ENCODE results near the gene ABHD14A. TPM values are rescaled to one million over a fixed set of nuclear protein-coding genes. Genes with fewer than 3 reads are reported as not detected.

ABHD14A gene
- total and polyA plus RNA-seq, 3 donors from 2014 or later: 27.7 to 51.6 (median 38.9) TPM

DNA sequence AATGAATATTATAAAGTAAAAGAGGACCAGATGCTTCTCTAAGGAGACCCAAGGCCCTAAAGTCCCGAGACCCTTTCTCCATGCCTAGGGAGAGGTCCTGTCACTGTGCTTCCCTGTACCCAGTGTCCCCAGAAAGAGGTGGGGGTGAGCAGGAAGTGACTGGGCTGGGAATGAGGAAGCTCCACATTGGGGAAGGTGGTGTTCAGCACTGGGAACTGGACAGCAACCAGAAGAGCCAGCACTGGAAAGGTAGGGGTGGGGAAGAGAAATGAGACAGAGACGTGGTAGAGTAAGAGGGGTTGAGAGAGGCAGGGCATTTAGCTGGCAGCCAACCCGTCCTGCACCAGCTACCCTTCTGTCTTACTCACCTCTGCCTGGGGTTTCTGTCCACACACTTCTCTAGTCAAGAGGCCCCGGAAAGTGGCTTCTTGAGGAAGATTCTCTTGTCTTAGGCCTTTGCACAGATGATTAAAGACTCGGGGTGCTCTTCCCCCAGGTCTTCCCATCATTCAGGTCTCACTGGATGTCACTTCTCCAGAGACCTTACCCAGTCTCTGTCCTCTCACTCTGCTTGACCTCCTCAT, 45.4 kb upstream of the ABHD14A start:
- DNase-seq: no peak
- no peak overlapping the region for H3K27ac ChIP-seq
- no peaks in the 10 kb centered on the region for H3K9me3 ChIP-seq
- intact Hi-C loops (cut with DNase I; ENCODE audit: low total_unique reads): no loop called here
- H3K4me1 ChIP-seq: no peaks in the 10 kb centered on the region
- no peak overlapping the region for H3K4me3 ChIP-seq
- no peaks in the 10 kb centered on the region for H3K36me3 ChIP-seq (ENCODE audit: low read depth, missing control alignments)
- WGBS, 2 donors: 74 to 82% methylated on average over 5 of the region's 5 CpGs
- no peaks in the 10 kb centered on the region for H3K27me3 ChIP-seq
- no peak for TF ChIP-seq POLR2A (IDR thresholded peaks at IDR 0.05)
- TF ChIP-seq, protein P1, sequence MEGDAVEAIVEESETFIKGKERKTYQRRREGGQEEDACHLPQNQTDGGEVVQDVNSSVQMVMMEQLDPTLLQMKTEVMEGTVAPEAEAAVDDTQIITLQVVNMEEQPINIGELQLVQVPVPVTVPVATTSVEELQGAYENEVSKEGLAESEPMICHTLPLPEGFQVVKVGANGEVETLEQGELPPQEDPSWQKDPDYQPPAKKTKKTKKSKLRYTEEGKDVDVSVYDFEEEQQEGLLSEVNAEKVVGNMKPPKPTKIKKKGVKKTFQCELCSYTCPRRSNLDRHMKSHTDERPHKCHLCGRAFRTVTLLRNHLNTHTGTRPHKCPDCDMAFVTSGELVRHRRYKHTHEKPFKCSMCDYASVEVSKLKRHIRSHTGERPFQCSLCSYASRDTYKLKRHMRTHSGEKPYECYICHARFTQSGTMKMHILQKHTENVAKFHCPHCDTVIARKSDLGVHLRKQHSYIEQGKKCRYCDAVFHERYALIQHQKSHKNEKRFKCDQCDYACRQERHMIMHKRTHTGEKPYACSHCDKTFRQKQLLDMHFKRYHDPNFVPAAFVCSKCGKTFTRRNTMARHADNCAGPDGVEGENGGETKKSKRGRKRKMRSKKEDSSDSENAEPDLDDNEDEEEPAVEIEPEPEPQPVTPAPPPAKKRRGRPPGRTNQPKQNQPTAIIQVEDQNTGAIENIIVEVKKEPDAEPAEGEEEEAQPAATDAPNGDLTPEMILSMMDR (IDR thresholded peaks at IDR 0.05): no peak

DNA sequence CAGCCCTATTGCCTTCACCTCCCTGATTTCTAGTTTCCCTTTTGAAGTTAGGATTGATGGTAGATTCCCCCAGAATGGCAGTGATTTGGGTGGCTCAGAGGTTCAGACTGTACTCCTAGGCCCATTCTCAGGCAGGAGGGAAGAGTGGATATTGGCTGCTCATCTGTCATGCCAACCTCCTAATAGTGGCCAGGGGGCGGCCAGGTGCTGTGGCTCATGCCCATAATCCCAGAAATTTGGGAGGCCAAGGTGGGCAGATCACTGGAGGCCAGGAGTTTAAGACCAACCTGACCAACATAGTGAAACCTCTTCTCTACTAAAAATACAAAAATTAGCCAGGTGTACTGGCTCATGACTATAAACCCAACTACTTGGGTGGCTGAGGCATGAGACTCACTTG, 44.4 kb upstream of the ABHD14A start:
- 100% methylated on average over 1 of the region's 1 CpG for WGBS, 2 donors
- Histone ChIP-seq H3K27me3 (no peaks in the 10 kb centered on the region), H3K4me3 (no peak overlapping the region), H3K36me3 (ENCODE audit: low read depth, missing control alignments) (no peaks in the 10 kb centered on the region), H3K4me1 (no peaks in the 10 kb centered on the region), H3K9me3 (no peaks in the 10 kb centered on the region), H3K27ac (no peak overlapping the region)
- no peak for DNase-seq
- no peak for TF ChIP-seq POLR2A (IDR thresholded peaks at IDR 0.05)
- TF ChIP-seq, protein P1 (IDR thresholded peaks at IDR 0.05): no peak
- intact Hi-C loops (cut with DNase I; ENCODE audit: low total_unique reads): no loop called here

DNA sequence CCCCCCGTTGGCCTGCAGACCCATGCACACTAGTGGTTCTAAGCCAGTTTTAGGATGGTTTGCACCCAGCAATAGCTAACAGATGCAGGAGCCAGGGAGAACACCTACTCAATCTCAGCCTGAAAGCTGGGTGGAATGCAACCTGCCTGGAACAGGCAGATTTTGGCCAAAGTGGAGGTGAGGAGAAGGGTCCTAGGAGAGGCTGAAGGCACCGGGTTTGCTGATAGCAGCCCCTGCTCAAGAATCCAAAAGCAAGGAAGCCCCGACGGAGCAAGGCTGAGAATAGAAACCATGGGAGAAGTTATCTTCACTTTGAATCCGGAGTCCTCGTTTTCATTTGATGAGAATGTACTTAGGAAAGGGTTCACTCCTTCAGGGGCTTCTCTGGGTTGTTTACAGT, 43.1 kb upstream of the ABHD14A start:
- no peaks in the 10 kb centered on the region for H3K9me3 ChIP-seq
- H3K4me3 ChIP-seq: no peak overlapping the region
- TF ChIP-seq, protein P1 (IDR thresholded peaks at IDR 0.05): no peak
- TF ChIP-seq POLR2A (IDR thresholded peaks at IDR 0.05): no peak
- H3K27ac ChIP-seq: no peak overlapping the region
- intact Hi-C loops (cut with DNase I; ENCODE audit: low total_unique reads): no loop called here
- WGBS, 2 donors: 86 to 94% methylated on average over 6 of the region's 6 CpGs
- no peaks in the 10 kb centered on the region for H3K27me3 ChIP-seq
- DNase-seq: no peak
- no peaks in the 10 kb centered on the region for H3K36me3 ChIP-seq (ENCODE audit: low read depth, missing control alignments)
- no peaks in the 10 kb centered on the region for H3K4me1 ChIP-seq

DNA sequence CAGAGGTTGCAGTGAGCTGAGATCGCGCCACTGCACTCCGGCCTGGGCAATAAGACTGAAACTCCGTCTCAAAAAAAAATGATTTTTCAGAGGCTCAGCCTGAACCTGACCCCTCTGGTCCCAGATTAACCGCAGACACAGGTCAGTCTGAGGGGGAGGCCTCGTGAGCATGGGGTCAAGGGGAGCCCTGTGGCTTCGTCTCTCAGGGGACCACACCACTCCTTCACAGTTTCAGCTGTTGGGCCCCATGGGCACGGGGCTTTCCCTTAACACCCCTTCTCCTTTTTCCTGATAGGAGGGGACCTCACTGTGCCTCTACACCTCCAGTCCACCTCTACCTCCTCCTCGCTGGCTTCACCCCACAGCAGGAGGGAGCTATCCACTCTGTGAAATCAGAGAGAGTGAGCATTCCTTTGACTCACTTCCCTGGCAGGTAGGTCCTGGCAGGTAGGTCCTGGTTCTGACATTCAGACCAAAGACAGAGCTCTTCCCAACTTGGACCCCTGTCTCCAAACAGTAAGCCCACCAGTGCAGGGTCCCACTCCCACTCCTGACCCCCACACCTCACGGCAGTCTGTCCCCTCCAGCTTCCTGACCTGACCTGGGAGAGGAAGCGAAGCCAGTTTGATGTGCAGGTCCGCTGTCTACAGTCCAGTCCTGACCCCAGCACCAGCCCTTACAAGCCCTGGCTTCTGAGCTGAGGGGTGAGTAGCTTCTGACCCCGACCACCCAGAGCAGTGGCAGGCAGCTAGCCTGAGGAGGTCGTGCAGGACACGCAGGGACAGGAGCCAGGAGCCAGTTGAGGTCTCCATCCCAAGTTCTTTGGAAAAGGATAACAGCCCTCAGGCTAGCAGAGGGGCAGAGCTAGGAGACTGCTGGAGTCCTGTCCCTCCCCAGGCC, 42.1 kb upstream of the ABHD14A start:
- WGBS, 2 donors: 90 to 93% methylated on average over 13 to 15 of the region's 15 CpGs
- Histone ChIP-seq H3K4me3 (no peak overlapping the region), H3K36me3 (ENCODE audit: low read depth, missing control alignments) (no peaks in the 10 kb centered on the region)

More for the DNA sequence above, 42.1 kb upstream of the ABHD14A start:
- DNase-seq: peak; percentile 9
- no peaks in the 10 kb centered on the region for H3K9me3 ChIP-seq
- H3K27ac ChIP-seq: no peak overlapping the region
- intact Hi-C loops (cut with DNase I; ENCODE audit: low total_unique reads): no loop called here
- H3K4me1 ChIP-seq: no peaks in the 10 kb centered on the region
- TF ChIP-seq POLR2A (IDR thresholded peaks at IDR 0.05): no peak
- TF ChIP-seq, protein P1 (IDR thresholded peaks at IDR 0.05): no peak
- H3K27me3 ChIP-seq: no peaks in the 10 kb centered on the region

Measured in testis (tissue), 3 donors.